Panc1 (cell line): ENCODE measurements around the gene CRNN. TPM values are rescaled to one million over a fixed set of nuclear protein-coding genes. Genes with fewer than 3 reads are reported as not detected.

Experiments
- ATAC-seq: fragments of 200-7000 bp; cut with Tn5 transposase; 2 replicates; pipeline ENCODE4 v1.9.1; 2020; ENCODE audit warnings: mild to moderate bottlenecking, moderate library complexity
- BruUV-seq: library from RNA; stranded (reverse); fragments of 400-500 nt; replicated peaks from 2 replicates; lab custom pipeline; 2021; lab: Mats Ljungman, UMichigan
- CTCF ChIA-PET: fragments of 300-600 bp; sonication (Branson Sonifier 250); formaldehyde crosslinking; loops from one replicate; lab custom pipeline; 2022; ENCODE audit warnings: antibody characterized with exemption; lab: Charles Lee
- POLR2A ChIA-PET: fragments of 300-600 bp; sonication (Branson Sonifier 250); formaldehyde crosslinking; loops from one replicate; lab custom pipeline; 2022; ENCODE audit warnings: antibody characterized with exemption; lab: Charles Lee
- DNase-seq: peaks from one replicate; pipeline ENCODE4 v3.0.0-alpha.2; 2010; ENCODE audit warnings: low read depth, low spot score
- H3K27ac ChIP-seq: 2 replicates; pipeline ENCODE4 v1.5.1; 2011; ENCODE audit warnings: mild to moderate bottlenecking, low read length, inconsistent platforms
- H3K27me3 ChIP-seq: fragments of 200-500 bp; sonication (Bioruptor generic); 2 replicates; pipeline ENCODE4 v1.6.0; 2014; ENCODE audit warnings: low read length, inconsistent platforms; ENCODE audit not compliant: control insufficient read depth, insufficient read depth
- H3K36me3 ChIP-seq: fragments of 200-500 bp; sonication (Bioruptor generic); 2 replicates; pipeline ENCODE4 v1.5.1; 2014; ENCODE audit warnings: inconsistent platforms, mild to moderate bottlenecking, low read length, moderate library complexity; ENCODE audit not compliant: control insufficient read depth, insufficient read depth
- H3K4me1 ChIP-seq: 2 replicates; pipeline ENCODE4 v1.5.1; 2011; ENCODE audit warnings: inconsistent platforms, mild to moderate bottlenecking, low read length, moderate library complexity; ENCODE audit not compliant: control insufficient read depth, insufficient read depth
- H3K4me3 ChIP-seq, 2 experiments: 2 replicates each; pipeline ENCODE4 v1.5.1; 2011 to 2012; ENCODE audit warnings: low read depth in 2 of 2, low read length in 2 of 2, mild to moderate bottlenecking in 2 of 2, inconsistent platforms in 1 of 2, moderate library complexity in 1 of 2
- H3K9me3 ChIP-seq: fragments of 200-500 bp; sonication (Bioruptor generic); 2 replicates; pipeline ENCODE4 v1.5.1; 2014; ENCODE audit warnings: low read depth, mild to moderate bottlenecking, inconsistent platforms, low read length, moderate library complexity; ENCODE audit not compliant: control insufficient read depth, insufficient read depth
- POLR2AphosphoS5 ChIP-seq: IDR thresholded peaks from 2 replicates; pipeline ENCODE4 v1.6.1; 2012; ENCODE audit warnings: mild to moderate bottlenecking, low read depth, low read length, moderate library complexity
- SIN3A ChIP-seq: IDR thresholded peaks from 2 replicates; pipeline ENCODE4 v1.6.1; 2012; ENCODE audit warnings: low read depth, mild to moderate bottlenecking, low read length, moderate library complexity, borderline replicate concordance; ENCODE audit not compliant: insufficient read depth
- TCF7L2 ChIP-seq: IDR thresholded peaks from 2 replicates; pipeline ENCODE4 v1.6.1; 2011; ENCODE audit warnings: mild to moderate bottlenecking, low read depth, low read length, inconsistent platforms
- in situ Hi-C: cut with HindIII; loops from 2 replicates; pipeline ENCODE4 v1.10.0; 2016; ENCODE audit warnings: low sequenced_read_pairs, low pct_unique_long_range_greater_than_20kb
- intact Hi-C: fragments of 100-400 bp; cut with micrococcal nuclease; formaldehyde crosslinking; loops from one replicate; pipeline ENCODE4 v1.10.0; 2022; ENCODE audit not compliant: unreplicated experiment
- total RNA-seq: library from RNA; stranded (reverse); gene quantifications from one replicate; pipeline ENCODE4 v1.2.1, GENCODE V29; 2021; ENCODE audit not compliant: unreplicated experiment
- TF ChIP-seq, protein P1 (sequence below), 2 experiments: IDR thresholded peaks; 2 replicates each; pipeline ENCODE4 v1.6.1; 2011 to 2012; ENCODE audit warnings: low read depth in 2 of 2, control low read depth in 1 of 2, low read length in 1 of 2, mild to moderate bottlenecking in 1 of 2, moderate library complexity in 1 of 2; ENCODE audit not compliant: insufficient read depth in 1 of 2
- TF ChIP-seq, protein P2 (sequence below): fragments of 450-650 bp; IDR thresholded peaks from 2 replicates; pipeline ENCODE4 v1.5.1; 2017; ENCODE audit warnings: mild to moderate bottlenecking

CRNN gene
- total RNA-seq, 1 experiment from 2014 or later, result not detected

DNA sequence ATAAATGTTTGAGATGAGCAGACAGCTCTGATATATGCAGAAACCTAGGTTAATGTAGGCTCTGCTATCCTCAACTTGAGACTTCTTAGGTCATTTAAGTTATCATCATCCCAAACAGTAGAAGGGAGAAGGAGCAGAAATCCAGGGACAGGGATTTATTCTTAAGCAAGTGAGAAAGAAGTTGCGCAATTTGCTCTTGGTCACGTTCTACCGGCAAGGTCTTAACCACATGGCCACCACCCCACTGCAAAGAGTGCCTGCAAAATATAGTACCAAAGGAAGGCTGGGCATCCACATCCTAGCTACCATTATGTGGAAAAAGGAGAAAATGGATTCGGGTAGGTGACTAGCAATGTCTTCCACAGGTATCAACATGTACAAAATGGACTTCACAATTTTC lies 25.2 kb downstream of the CRNN start:
- BruUV-seq, result no TSS peak
- no peak overlapping the region for H3K27ac ChIP-seq
- intact Hi-C loops (no loop called here), in situ Hi-C loops (no loop called here)
- DNase-seq (no peak), ATAC-seq (no peak)
- no peaks in the 10 kb centered on the region for H3K4me1 ChIP-seq
- no peak overlapping the region for H3K4me3 ChIP-seq
- peaks cover 15% of the 10 kb centered on the region; the same call in 1 of the 2 replicates for H3K27me3 ChIP-seq
- POLR2A ChIA-PET, result no interaction called here
- H3K36me3 ChIP-seq, result no peaks in the 10 kb centered on the region
- TF ChIP-seq POLR2AphosphoS5 (no peak), TCF7L2 (no peak), SIN3A (no peak)
- TF ChIP-seq, protein P1, sequence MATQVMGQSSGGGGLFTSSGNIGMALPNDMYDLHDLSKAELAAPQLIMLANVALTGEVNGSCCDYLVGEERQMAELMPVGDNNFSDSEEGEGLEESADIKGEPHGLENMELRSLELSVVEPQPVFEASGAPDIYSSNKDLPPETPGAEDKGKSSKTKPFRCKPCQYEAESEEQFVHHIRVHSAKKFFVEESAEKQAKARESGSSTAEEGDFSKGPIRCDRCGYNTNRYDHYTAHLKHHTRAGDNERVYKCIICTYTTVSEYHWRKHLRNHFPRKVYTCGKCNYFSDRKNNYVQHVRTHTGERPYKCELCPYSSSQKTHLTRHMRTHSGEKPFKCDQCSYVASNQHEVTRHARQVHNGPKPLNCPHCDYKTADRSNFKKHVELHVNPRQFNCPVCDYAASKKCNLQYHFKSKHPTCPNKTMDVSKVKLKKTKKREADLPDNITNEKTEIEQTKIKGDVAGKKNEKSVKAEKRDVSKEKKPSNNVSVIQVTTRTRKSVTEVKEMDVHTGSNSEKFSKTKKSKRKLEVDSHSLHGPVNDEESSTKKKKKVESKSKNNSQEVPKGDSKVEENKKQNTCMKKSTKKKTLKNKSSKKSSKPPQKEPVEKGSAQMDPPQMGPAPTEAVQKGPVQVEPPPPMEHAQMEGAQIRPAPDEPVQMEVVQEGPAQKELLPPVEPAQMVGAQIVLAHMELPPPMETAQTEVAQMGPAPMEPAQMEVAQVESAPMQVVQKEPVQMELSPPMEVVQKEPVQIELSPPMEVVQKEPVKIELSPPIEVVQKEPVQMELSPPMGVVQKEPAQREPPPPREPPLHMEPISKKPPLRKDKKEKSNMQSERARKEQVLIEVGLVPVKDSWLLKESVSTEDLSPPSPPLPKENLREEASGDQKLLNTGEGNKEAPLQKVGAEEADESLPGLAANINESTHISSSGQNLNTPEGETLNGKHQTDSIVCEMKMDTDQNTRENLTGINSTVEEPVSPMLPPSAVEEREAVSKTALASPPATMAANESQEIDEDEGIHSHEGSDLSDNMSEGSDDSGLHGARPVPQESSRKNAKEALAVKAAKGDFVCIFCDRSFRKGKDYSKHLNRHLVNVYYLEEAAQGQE (IDR thresholded peaks at IDR 0.05; ENCODE audit: insufficient read depth in 1 of 2, low read depth in 2 of 2, low read length in 1 of 2), result no peak
- TF ChIP-seq, protein P2, sequence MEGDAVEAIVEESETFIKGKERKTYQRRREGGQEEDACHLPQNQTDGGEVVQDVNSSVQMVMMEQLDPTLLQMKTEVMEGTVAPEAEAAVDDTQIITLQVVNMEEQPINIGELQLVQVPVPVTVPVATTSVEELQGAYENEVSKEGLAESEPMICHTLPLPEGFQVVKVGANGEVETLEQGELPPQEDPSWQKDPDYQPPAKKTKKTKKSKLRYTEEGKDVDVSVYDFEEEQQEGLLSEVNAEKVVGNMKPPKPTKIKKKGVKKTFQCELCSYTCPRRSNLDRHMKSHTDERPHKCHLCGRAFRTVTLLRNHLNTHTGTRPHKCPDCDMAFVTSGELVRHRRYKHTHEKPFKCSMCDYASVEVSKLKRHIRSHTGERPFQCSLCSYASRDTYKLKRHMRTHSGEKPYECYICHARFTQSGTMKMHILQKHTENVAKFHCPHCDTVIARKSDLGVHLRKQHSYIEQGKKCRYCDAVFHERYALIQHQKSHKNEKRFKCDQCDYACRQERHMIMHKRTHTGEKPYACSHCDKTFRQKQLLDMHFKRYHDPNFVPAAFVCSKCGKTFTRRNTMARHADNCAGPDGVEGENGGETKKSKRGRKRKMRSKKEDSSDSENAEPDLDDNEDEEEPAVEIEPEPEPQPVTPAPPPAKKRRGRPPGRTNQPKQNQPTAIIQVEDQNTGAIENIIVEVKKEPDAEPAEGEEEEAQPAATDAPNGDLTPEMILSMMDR, result no peak
- CTCF ChIA-PET, result no interaction called here
- no peaks in the 10 kb centered on the region for H3K9me3 ChIP-seq

DNA sequence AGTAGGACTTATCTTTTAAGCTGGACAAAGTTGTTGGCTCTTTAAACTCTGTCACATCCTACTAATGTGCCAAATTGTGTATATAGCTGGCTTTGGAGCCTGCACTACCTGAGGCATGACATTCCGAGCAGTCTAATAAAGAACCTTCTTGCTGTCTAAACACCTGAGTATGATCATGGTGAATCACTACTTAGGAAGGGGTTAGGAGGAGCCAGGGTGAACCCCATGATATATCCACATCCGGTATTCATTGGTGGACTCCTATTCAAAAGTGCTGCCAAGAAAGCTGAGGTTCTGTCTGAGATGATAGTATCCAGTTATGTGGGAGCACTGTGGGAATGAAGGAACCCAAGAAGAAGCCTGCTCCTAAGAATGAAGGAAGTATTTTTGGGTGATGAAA lies 27.1 kb downstream of the CRNN start:
- H3K4me3 ChIP-seq, result no peak overlapping the region
- H3K4me1 ChIP-seq, result no peaks in the 10 kb centered on the region
- H3K36me3 ChIP-seq, result no peaks in the 10 kb centered on the region
- intact Hi-C loops, result no loop called here
- TF ChIP-seq, protein P1 (IDR thresholded peaks at IDR 0.05; ENCODE audit: insufficient read depth in 1 of 2, low read depth in 2 of 2, low read length in 1 of 2), result no peak
- TF ChIP-seq SIN3A (no peak), POLR2AphosphoS5 (no peak), TCF7L2 (no peak)
- TF ChIP-seq, protein P2, result no peak
- in situ Hi-C loops, result no loop called here
- no peaks in the 10 kb centered on the region for H3K9me3 ChIP-seq
- H3K27me3 ChIP-seq, result peaks cover 15% of the 10 kb centered on the region; the same call in 1 of the 2 replicates
- ChIA-PET CTCF (no interaction called here), POLR2A (no interaction called here)
- DNase-seq (no peak), ATAC-seq (no peak)
- no peak overlapping the region for H3K27ac ChIP-seq
- no TSS peak for BruUV-seq
